ENCODE measurements around the gene ATP6V0E1.
A peak's percentile ranks its signal among the peaks of the same experiment; 100 is the strongest.
"Not testable (repeated sequence)": the region's sequence is repeated elsewhere in the genome, so short reads cannot be mapped to it uniquely, and the experiment has no call there.

The ATP6V0E1 gene

DNA sequence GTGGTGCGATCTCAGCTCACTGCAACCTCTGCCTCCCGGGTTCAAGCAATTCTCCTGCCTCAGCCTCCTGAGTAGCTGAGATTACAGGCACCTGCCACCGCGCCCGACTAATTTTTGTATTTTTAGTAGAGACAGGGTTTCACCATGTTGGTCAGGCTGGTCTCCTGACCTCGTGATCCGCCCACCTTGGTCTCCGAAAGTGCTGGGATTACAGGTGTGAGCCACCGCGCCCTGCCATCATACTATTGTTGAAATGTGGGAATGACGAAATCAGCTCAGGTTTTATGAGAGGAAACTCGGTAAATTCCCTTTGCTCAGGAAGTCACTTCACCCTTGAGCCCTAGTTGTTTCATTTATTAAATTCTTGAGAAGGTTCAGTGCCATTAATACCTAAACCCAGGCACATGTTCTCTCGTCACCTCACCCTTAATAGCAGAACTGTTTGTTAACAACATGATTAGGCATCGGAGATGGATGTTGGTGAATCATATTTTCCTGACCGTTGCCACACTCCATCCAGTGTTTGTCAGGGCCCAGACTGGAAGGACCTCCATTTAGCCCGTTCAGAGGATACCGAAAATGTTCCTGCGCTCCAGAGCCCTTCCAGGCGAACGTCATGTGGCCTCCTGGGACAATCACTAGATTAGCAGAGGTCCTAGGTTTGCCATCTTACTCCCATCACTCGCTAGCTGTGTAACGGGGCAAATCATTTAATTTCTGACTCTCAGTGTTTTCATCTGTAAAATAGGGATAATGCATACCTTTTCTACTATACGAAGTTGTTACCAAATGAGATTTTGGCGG, 52.5 kb downstream of the ATP6V0E1 start:
- DNase-seq (ENCODE audit: low read depth), result no peak

DNA sequence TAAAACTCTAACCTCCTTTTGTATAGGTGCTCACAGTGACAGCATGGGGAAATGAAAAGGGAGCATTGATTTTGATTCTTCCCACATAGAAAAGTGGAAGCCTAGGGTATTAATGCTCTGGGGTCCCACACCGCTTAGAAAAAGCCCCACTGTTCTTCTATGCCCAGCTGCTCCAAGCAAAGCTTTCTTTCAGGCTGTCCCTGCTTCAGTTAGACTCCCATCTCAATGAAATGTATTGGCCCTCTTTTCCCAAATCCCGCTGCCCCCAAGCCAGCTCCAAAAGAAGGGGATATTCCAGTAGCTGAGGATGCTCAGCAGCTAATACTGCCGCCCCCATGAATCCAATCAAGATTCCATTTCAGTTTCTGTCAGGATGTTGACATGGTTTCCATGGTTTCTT, 55.6 kb downstream of the ATP6V0E1 start:
- no peak for DNase-seq (ENCODE audit: low read depth)

DNA sequence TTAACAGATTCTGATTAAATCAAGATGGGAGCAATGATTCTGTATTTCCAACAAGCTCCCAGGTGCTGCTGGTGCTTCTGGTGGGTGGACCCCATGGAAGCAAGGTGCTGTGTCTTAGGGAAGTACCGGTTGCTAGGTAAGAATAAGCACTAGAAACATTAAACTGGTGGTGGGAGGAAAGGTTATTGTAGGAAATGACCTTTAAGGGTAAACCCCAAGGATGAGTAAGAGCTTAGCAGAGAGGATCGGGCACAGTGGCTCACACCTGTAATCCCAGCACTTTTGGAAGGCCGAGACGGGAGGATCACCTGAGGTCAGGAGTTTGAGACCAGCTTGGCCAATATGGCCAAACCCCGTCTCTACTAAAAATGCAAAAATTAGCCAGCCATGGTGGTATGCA, 56.4 kb downstream of the ATP6V0E1 start:
- DNase-seq (ENCODE audit: low read depth), result no peak

DNA sequence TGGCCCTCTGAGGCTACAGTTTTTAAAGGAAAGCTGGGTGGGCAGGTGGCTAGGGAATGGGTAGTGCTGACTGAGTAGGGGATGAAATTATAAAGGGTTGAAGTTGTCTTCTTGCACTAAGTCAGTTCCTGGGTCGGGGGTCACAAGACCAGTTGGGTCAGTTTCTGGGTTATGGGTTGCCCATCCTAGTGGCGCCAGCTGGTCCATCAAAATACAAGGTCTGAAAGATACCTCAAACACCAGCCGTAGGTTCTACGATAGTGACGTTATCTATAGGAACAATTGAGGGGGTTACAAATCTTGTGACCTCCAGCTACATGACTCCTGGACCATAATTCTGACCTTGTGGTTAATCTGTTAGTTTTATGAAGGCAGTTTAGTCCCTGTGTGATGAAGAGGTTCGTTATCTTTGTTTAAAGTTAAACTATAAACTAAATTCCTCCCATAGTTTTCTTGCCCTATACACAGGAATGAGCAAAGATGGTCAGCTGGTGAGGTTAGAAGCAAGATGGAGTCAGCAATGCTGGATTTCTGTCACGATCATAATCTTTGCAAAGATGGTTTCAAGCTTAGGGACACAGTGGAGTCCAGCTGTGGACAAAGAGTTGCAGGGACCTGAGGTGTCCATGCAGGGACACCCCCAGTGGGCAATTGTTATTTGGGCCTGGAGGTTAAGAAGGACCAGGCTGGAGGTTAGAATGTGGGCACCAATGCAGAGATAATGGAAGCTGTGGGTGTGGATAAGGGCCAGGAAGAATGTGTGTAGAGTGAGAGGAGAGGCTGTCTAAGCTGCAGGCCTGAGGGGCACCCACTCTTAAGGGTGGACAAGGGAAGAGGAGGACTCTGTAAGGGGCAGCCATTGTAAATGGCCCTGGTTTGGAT, 58.6 kb downstream of the ATP6V0E1 start:
- DNase-seq (ENCODE audit: low read depth), result no peak

DNA sequence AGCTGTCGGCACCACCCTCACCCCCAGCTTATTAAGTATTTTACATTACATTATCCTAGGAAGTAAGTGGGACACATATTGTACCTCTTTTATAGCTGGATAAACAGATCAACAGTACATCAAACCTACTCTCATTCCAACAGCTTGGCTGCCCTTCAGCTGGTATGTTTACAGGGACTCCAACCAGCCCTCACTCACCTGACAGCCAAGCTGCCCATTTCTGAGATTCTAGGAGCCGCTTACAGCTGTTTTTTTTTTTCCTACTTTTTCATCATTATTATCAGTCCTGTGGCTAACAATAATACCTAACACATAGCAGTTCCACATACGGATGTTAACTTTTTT, 59.2 kb downstream of the ATP6V0E1 start:
- no peak for DNase-seq (ENCODE audit: low read depth)

DNA sequence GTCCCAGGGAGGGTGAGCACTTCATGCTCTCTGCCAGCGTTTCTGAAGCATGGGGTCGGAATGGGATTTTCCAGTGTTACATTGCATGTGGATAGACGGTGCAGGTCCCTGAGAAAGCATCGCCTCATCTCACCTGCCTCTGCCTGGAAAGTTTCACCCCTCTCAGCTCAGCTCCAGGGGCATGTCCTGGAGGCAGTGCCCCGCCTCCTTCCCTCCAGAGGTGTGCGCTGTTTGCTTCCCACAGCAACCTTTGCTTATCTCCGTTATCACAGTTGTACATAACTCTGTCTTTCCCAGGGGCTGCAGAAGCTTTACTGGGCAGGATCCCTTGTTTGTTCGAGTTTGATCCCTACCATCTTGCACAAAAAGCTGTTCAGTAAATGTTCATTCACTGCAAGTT, 61.9 kb downstream of the ATP6V0E1 start:
- DNase-seq (ENCODE audit: low read depth), result no peak

DNA sequence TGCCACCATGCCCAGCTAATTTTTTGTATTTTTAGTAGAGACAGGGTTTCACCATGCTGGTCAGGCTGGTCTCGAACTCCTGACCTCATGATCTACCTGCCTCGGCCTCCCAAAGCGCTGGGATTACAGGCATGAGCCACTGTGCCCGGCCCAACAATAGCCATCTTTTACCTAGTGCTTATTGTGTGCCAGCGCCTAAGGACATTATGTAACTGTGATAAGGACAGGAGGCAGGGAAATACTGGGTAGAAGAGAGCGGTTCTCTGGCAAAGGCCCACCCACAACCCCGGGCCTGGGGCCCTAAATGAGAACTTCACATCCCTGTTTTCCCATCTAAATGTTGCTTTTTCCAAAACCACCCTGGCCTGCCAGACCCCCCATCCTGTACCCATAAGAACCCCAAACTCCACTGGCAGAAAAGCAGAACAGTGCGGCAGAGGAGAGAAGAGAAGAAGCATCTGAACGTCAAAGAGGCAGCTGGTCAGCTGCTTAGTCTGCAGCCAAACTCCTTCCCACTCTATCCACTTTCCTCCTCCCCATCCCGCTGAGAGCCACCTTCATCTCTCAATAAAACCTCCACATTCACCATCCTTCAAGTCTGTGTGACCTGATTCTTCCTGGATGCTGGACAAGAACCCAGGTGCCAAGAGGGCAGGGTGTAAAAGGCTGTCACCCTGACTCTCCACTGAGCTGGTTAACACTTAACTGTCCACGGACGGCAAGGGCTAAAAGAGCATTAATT, 63.7 kb downstream of the ATP6V0E1 start:
- DNase-seq (ENCODE audit: low read depth), result not testable (repeated sequence)

DNA sequence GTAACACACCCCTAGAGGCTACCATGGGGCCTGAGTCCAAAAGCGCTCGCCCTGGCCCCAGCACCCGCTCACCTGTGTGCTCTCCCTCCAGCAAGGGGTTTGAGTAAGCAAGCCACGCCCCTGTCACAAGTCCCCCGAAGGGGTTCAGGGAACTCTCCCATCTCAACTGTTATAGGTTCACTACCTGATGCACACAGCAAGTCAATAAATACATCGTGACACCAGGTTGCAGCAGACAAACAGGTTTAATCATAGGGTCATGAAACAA, 64.2 kb downstream of the ATP6V0E1 start:
- no peak for DNase-seq (ENCODE audit: low read depth)

DNA sequence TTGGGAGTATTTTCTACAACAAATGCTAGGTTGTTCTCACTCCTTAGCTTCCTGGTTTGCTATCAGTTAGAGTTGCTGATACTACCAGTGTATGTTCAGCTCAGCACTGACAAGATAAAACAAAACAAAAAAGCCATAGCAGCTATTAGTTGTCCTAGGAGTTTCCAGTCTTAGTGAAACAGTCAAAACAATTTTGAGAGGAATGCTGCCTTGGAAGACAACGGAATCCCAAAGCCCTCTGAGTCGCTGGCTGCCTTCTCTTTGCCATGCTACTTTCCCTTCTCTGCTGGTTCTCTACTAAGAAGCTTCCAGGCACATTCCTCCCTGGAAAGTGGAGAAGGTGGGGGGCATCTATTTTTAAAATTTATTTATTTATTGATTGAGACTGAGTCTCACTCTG, 67.2 kb downstream of the ATP6V0E1 start:
- DNase-seq (ENCODE audit: low read depth), result no peak

DNA sequence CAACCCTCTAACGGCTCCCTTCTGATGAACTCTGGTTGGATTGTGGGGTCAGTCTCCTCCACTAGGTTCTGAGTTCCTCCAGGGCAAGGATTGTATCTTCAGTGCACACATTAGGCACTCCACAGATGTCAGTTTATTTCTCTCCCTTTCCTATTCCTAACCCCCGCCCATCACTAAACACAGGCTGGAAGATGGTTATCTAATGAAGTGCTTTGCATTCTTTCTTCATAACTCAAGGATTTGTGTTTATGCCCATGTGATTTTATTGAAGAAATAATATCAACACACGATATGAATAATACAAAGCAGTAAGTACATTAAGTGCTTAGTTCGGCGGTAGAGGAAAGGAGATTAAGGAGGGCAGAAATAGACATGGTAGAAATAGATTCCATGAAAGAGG, 68.2 kb downstream of the ATP6V0E1 start:
- DNase-seq (ENCODE audit: low read depth), result no peak

DNA sequence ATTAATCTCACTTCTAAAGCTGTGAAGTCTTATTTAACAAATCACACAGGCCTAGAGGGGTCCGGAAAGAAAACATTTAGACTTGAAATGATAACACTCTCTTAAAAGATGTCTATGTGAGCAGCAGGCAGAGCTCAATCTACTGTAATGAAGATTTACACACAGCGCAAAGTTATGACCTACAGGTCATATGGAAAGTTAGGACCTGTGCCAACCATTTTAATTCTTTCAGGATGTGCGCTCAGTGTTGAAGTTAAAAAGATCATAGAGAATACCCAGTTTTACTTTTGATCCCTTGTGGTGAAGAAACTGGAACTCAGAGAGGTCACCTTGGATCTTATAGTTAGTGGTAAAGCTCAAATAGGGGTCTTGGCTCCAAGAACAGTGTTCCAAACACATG, 69.5 kb downstream of the ATP6V0E1 start:
- DNase-seq (ENCODE audit: low read depth), result no peak

DNA sequence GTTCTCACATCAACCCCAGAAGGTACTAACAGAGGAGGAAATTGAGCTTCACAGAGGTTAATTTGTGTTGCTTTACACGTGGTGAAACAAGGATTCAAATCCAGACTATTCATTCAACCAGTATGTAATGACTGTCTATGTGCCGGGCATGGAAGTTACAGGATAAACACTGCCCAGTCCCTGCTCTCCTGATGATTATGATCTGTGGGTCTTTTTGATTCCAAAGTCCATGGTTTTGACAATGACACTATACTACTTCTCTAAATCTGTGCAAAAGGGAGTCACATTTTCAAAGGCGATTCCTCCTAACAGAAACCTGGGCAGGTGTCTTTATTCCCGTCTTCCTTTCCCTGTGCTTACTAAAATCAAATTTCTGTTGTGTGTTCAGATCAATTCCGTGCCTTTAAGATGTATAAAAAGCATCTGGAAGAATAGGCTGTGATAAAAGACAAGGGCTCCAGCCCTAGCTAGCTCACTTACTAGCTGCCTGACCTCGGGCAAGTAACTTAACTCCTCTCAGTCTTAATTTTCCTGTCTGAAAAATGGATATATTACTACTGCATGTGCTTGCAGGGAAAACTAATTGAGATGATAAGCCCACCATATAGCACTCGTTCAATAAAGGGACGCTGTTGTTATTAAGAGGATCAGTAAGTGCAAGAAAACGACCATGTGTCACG, 71.6 kb downstream of the ATP6V0E1 start:
- DNase-seq (ENCODE audit: low read depth), result no peak

DNA sequence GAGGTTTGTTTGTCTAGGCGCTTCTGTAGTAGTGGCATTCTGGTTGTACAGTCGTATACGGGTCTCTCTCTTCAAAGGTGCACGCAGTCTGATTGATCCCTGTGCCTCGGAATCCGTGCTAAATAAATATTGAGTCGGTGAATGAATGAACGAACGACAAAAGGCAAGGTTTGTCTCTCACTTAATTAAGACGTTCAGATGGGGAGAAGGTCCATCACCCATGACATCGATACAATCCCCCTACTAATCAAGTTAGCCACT, 72.1 kb downstream of the ATP6V0E1 start:
- DNase-seq (ENCODE audit: low read depth), result no peak

DNA sequence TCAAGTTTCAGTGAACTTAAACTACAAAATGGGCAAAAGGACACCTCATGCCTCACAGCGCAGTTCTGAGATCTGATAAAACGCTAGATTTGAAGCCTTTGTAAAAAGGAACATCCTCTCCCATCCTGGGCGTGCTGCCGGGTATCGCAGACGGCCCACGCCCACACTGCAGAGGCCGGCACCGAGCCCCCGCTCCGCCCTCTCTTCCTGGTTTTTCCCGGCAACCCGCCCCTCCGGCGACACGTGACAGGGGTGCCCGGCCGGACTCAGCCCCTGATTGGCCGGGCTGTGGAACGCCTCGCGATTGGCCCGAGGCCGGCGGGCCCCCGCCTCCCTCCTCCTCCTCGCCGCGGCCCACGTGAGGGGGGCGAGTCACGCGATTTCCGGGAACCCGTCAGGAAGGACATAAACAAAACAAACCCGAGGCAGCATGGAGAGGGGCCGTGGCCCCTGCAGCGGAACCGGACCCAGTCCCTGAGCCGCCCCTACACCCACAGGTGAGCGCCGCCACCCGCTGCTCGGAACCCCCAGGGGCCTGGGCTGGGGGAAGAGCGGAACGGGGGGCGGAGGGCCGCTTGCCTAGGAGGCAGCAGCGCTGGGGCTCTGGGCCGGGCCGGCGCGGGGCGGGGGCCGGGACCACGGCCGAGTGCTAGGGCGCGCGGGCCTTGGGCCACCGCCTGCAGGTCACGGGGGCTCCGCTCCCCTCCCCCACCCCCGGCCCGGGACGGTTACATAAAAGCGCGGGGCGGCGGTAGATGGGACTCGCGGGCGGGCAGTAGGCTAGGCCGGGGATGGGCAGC, 72.6 kb downstream of the ATP6V0E1 start, which contains the start of gene CREBRF:
Gene CREBRF, plus strand, starts transcription at position 370 of the 800 bp plus-strand sequence. CDS start 24,424 bp downstream, outside the sequence.
- peak; percentile 98 for DNase-seq (ENCODE audit: low read depth)

DNA sequence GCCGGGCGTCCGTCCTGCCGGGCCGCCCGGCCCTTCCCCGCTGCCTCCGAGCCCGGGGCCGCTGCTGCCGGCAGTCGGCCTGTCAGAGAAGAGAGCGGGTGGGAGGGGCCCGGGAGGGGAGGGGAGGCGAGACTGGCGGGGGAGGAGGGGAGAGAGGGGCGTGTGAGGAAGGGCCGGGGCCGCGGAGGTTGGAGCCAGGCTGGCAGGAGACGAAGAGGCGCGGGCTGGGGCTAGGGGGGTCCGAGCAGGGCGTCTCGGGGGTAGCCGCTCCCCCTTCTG, 73.2 kb downstream of the ATP6V0E1 start:
- DNase-seq (ENCODE audit: low read depth), result peak; percentile 62

DNA sequence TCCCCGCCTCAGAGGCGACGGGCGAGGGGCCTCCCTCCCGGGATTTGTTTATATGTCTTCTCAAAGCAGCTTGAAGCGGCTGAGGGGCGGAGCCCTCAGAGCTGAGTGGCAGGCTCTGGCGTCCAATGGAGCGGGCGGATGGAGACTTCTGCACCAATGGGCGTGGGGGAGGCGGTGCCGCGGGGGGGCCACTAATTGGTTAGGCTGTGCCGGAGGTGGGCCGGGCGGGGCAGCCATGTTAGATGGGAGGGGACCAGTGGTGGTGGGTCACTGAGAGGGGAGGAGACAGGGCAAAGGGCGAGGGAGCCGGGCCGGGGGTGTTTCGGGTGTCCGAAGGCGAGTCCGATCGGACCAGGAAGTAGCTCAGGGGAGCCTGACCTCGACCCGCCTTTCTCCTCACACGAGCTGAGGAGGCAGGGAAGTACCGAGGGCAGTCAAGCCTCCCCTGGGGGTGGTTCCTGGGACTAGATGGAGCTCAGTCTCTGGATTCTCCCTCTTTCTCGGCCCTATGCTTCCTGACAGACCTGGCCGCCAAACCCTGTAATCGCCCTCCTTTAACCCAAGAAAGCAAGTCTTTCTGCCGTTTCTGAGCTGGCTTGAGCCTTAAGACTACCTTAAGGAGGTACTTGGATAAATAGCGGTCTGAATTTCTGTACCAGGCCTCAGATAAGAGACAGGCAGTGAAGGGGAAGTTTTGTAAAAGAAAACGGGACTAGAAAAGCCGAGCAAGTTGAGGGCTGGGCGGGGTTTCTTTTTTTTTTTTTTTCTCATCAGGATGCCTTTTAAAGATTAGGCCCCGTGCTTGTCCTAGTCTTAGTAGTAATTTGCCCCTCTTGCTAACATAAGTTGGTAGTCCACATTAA, 73.7 kb downstream of the ATP6V0E1 start:
- peak; percentile 98 for DNase-seq (ENCODE audit: low read depth)

DNA sequence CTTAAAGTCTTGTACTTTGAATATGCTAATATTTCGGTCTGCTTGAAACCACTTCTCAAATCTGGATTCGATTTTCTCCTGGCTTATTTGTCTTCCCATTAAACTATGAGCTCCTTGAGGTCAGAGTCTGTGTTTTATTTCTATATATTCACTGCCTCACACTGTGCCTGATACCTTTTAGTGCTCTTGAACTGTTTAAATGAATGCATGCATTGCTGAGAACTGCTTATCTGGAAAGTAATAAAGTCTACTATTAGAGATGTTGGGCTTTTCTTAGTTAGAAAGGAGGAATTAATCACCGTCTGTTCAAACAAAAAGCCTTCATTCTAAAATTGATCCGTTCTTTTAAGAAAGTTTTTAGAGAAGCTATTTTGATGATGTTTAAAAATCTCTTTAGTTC, 78.6 kb downstream of the ATP6V0E1 start:
- DNase-seq (ENCODE audit: low read depth), result no peak

DNA sequence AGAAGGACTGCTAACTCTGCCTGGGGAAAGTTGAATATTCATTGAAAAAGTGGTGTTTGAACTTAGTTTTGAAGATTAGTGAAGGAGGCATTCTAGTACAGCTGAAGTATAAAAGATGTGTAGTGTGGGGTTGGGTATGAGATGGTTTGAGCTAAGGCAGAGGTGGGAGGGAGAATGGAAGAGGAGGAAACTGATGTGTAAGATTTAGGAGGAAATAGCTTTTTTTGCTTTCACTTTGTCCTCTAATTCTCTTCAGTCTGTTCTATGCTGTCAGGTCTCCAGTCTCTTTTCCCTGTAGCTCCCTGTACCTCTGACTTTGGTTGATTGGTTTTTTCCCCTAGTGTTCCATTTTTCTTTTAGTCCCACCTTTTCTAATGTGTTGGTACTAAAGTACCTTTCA, 81.6 kb downstream of the ATP6V0E1 start:
- DNase-seq (ENCODE audit: low read depth), result no peak

DNA sequence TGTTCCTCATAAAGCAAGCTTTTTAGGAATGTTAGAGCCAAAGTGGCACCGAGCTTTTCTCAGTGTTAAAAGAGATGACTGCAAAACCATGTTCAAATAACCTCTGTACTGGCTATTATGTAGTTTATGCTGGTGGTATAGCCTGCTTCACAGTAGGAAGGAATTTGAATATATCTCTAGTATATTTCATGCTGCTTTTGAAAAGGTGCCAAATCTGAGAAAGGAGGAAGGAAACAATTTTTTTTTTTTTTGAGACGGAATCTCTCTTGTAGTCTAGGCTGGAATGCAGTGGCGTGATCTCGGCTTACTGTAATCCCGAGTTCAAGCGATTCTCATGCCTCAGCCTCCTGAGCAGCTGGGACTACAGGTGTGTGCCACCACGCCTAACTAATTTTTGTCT, 86.1 kb downstream of the ATP6V0E1 start:
- DNase-seq (ENCODE audit: low read depth), result no peak

DNA sequence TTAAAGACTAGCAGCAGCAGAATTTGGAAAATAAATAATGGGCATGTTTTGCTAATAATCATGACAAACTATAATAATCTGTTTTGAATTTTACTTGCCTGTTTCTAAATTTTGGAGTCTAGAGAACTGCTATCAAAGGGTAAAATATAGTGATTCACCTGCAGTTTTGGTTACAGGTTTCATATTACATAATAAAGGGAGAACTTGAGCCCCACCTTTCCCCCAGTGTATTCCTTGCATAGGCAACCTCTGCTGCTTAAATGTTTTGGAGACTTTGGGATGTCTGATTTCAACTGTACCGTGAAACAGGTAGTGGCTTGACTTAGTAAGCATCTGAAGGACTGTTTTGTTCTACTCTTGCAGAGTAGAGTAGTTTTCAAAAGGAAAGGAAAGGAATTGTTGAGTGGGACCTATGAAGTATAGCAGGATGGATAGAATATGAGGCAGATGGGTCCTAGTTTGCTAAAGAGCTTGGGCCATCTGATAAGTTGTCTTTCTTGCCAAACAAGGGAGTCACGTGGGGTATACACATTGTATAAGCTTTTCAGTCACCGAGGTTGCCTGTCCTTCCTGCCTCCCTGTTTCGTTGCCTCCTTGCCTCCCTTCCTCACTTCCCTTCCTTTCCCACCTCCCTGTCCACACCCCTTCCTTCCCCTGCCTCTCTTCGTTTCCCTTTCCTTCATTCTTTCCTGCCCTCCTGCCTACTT, 91.7 kb downstream of the ATP6V0E1 start:
- no peak for DNase-seq (ENCODE audit: low read depth)
